ENCODE measurements around the gene CST3. TPM values are rescaled to one million over a fixed set of nuclear protein-coding genes. Genes with fewer than 3 reads are reported as not detected.

The CST3 gene
- polyA plus RNA-seq, 1 donor (not counting 4 experiments of a cell fraction or from before 2014, with no cell fraction given), result 194 TPM

- no peaks in the 10 kb centered on the region for H3K79me2 ChIP-seq (ENCODE audit: control insufficient read depth, insufficient read depth, low read length)
- H3K4me1 ChIP-seq (ENCODE audit: control insufficient read depth, extremely low read depth, insufficient read depth, low read length), result peaks cover 19% of the 10 kb centered on the region
- H3K27me3 ChIP-seq (ENCODE audit: control insufficient read depth, extremely low read depth, insufficient read depth, low read length), result no peaks in the 10 kb centered on the region
- H3K4me3 ChIP-seq (ENCODE audit: control insufficient read depth in 2 of 3, extremely low read depth in 1 of 3, insufficient read depth in 2 of 3, low read depth in 1 of 3, low read length in 3 of 3), result no peak overlapping the region
- no peak overlapping the region for H2AFZ ChIP-seq (ENCODE audit: control insufficient read depth, low read length)
- DNase-seq (ENCODE audit: low read depth, low spot score), result no peak
- no peak overlapping the region for H3K27ac ChIP-seq (ENCODE audit: control insufficient read depth, insufficient read depth, low read length)
- H3K4me2 ChIP-seq (ENCODE audit: control insufficient read depth, extremely low read depth, insufficient read depth, low read depth, low read length), result no peak overlapping the region
- no peaks in the 10 kb centered on the region for H3K9me1 ChIP-seq (ENCODE audit: control insufficient read depth, extremely low read depth, insufficient read depth, low read length)
- H3K9ac ChIP-seq (ENCODE audit: control insufficient read depth, extremely low read depth, insufficient read depth, low read length), result no peak overlapping the region
- TF ChIP-seq, protein P1, sequence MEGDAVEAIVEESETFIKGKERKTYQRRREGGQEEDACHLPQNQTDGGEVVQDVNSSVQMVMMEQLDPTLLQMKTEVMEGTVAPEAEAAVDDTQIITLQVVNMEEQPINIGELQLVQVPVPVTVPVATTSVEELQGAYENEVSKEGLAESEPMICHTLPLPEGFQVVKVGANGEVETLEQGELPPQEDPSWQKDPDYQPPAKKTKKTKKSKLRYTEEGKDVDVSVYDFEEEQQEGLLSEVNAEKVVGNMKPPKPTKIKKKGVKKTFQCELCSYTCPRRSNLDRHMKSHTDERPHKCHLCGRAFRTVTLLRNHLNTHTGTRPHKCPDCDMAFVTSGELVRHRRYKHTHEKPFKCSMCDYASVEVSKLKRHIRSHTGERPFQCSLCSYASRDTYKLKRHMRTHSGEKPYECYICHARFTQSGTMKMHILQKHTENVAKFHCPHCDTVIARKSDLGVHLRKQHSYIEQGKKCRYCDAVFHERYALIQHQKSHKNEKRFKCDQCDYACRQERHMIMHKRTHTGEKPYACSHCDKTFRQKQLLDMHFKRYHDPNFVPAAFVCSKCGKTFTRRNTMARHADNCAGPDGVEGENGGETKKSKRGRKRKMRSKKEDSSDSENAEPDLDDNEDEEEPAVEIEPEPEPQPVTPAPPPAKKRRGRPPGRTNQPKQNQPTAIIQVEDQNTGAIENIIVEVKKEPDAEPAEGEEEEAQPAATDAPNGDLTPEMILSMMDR (optimal IDR thresholded peaks at IDR 0.05 in 1 of 3, IDR thresholded peaks at IDR 0.05 in 1 of 3, conservative IDR thresholded peaks at IDR 0.05 in 1 of 3; ENCODE audit: extremely low read depth in 1 of 3, insufficient read depth in 2 of 3, low read length in 3 of 3), result no peak
- no peak for TF ChIP-seq EZH2 (IDR thresholded peaks at IDR 0.05; ENCODE audit: low read length)
- no peaks in the 10 kb centered on the region for H4K20me1 ChIP-seq (ENCODE audit: control insufficient read depth, extremely low read depth, insufficient read depth, low read length)
- no peaks in the 10 kb centered on the region for H3K36me3 ChIP-seq (ENCODE audit: control insufficient read depth in 2 of 2, extremely low read depth in 1 of 2, insufficient read depth in 2 of 2, low read length in 2 of 2)
- dilution Hi-C loops (cut with MboI; ENCODE audit: extremely low pct_ligation_motif_present, low sequenced_read_pairs), result no loop called here
- no peaks in the 10 kb centered on the region for H3K9me3 ChIP-seq (ENCODE audit: control insufficient read depth, low read depth, low read length)
- no peak for FAIRE-seq
Observed at GRCh38 chr20:23643659-23644058, 5.9 kb upstream of the CST3 start.

DNA sequence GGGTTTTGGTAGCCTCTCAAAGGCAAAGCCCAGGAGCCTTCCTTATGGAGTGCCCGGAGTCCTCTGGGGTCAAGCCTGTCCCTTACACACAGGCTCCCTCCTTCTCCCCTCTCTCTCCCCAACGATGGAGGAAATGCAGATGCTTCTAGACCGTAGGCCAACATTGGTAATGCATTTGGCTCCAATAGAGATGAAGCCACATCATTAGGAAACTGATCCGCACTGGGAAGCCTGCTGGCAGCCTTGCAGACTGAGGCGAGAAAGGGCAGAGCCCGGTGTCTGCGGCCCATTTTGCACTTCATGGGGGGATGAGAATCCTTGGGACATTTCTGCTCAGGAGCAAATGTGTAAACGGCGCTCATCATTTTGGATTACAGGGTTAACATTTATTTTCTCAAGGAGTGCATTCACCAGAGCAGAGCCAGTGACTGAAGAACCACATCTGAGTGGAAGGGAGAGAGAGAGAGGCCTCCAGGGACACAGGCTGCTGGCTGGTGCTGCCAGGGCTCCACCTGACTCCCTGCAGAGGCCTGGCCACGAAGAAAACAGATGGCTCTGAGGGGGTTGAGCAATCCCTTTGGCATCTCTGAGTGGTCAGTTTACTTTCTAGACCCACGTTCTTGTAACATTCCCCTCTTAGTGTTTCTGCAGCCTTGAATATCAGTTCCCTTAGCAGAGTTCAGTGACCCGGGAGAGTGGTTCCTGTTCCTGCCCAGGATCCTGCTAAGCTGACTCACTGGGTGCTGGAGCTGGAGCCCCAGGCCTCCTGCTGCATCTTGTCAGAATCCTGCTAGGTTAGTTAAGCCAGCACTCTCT, 4.4 kb upstream of the CST3 start:
- Histone ChIP-seq H3K36me3 (ENCODE audit: control insufficient read depth in 2 of 2, extremely low read depth in 1 of 2, insufficient read depth in 2 of 2, low read length in 2 of 2) (no peaks in the 10 kb centered on the region), H3K4me1 (ENCODE audit: control insufficient read depth, extremely low read depth, insufficient read depth, low read length) (peaks cover 19% of the 10 kb centered on the region), H3K9me3 (ENCODE audit: control insufficient read depth, low read depth, low read length) (no peaks in the 10 kb centered on the region), H3K27me3 (ENCODE audit: control insufficient read depth, extremely low read depth, insufficient read depth, low read length) (no peaks in the 10 kb centered on the region), H2AFZ (ENCODE audit: control insufficient read depth, low read length) (no peak overlapping the region), H3K27ac (ENCODE audit: control insufficient read depth, insufficient read depth, low read length) (no peak overlapping the region), H3K4me3 (ENCODE audit: control insufficient read depth in 2 of 3, extremely low read depth in 1 of 3, insufficient read depth in 2 of 3, low read depth in 1 of 3, low read length in 3 of 3) (no peak overlapping the region), H4K20me1 (ENCODE audit: control insufficient read depth, extremely low read depth, insufficient read depth, low read length) (no peaks in the 10 kb centered on the region), H3K4me2 (ENCODE audit: control insufficient read depth, extremely low read depth, insufficient read depth, low read depth, low read length) (no peak overlapping the region), H3K9ac (ENCODE audit: control insufficient read depth, extremely low read depth, insufficient read depth, low read length) (no peak overlapping the region), H3K9me1 (ENCODE audit: control insufficient read depth, extremely low read depth, insufficient read depth, low read length) (no peaks in the 10 kb centered on the region), H3K79me2 (ENCODE audit: control insufficient read depth, insufficient read depth, low read length) (peaks cover 6% of the 10 kb centered on the region)
- DNase-seq (ENCODE audit: low read depth, low spot score), result no peak
- dilution Hi-C loops (cut with MboI; ENCODE audit: extremely low pct_ligation_motif_present, low sequenced_read_pairs), result no loop called here
- no peak for FAIRE-seq
- TF ChIP-seq, protein P1 (optimal IDR thresholded peaks at IDR 0.05 in 1 of 3, IDR thresholded peaks at IDR 0.05 in 1 of 3, conservative IDR thresholded peaks at IDR 0.05 in 1 of 3; ENCODE audit: extremely low read depth in 1 of 3, insufficient read depth in 2 of 3, low read length in 3 of 3), result no peak
- TF ChIP-seq EZH2 (IDR thresholded peaks at IDR 0.05; ENCODE audit: low read length), result no peak
